T-helper 1 cell (primary cell): ENCODE data around the gene NPR1.
"Not testable (repeated sequence)": the region's sequence is repeated elsewhere in the genome, so short reads cannot be mapped to it uniquely, and the experiment has no call there.

Experiments
- DNase-seq, 5 donors: peaks; one replicate each; pipeline ENCODE4 v3.0.0-alpha.2; 2012 to 2020
- total RNA-seq, 4 donors: gene quantifications; one replicate each; lab custom pipeline; 2026; lab: John Stamatoyannopoulos, UW

The NPR1 gene
- 0 to 0.08 (median 0) reads per million in 4 donors for total RNA-seq

- peak in 1 of 5 donors; percentile 23 for DNase-seq
Measured at GRCh38 chr1:153678519-153679336, at the start of gene NPR1. Gene NPR1 (plus strand): TSS chr1:153678688. CDS start chr1:153679109, 421 bp downstream.

DNA sequence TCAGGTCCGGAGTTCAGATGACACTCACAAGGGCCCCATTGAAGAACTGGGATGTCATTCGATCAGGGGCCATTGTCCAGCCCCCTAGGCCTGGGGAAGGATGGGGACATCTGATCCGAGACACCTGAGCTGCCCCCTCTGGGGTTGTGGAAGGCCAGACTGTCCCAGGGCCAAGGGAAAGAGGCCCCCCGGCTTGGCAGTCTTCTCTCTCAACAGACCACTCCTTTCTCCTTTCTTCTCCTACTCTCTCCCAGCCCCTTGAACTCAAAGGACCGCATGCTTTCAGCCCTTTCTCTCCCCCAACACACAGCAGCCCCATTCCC is 49.2 kb upstream of the NPR1 start:
- no peak for DNase-seq

GRCh38 chr1:153629971-153630370 is 48.5 kb upstream of the NPR1 start:
- DNase-seq = no peak

GRCh38 chr1:153630384-153630783 is 48.1 kb upstream of the NPR1 start:
- no peak for DNase-seq

- no peak for DNase-seq
Measured at GRCh38 chr1:153631047-153632022, 47.2 kb upstream of the NPR1 start.

DNA sequence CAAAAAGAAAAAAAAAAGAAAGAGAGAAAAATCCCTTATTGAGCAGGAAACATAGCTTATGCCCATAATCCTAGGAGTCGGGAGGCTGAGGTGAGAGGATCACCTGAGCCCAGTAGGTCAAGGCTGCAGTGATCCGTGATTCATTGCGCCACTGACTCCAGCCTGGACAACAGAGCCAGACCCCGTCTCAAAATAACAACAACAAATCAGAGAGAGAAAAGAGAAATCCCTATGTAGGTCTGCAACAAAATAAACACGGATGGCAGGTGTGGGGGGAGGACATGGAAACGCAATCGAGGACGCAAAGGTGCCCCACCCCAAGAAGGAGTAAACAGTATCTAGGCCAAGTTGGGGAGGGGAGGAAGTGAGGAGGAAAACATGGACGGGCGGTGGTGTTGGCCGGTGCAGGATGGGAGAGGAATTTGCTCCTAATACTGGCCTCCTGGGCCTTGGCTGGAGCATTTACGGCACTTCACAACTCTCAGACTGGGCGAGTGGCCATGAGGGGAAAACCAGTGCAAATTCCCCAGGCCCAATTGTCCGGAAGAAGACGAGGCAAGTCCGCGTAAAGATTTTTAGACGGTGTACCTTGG is 45.2 kb upstream of the NPR1 start:
- DNase-seq = no peak

DNA sequence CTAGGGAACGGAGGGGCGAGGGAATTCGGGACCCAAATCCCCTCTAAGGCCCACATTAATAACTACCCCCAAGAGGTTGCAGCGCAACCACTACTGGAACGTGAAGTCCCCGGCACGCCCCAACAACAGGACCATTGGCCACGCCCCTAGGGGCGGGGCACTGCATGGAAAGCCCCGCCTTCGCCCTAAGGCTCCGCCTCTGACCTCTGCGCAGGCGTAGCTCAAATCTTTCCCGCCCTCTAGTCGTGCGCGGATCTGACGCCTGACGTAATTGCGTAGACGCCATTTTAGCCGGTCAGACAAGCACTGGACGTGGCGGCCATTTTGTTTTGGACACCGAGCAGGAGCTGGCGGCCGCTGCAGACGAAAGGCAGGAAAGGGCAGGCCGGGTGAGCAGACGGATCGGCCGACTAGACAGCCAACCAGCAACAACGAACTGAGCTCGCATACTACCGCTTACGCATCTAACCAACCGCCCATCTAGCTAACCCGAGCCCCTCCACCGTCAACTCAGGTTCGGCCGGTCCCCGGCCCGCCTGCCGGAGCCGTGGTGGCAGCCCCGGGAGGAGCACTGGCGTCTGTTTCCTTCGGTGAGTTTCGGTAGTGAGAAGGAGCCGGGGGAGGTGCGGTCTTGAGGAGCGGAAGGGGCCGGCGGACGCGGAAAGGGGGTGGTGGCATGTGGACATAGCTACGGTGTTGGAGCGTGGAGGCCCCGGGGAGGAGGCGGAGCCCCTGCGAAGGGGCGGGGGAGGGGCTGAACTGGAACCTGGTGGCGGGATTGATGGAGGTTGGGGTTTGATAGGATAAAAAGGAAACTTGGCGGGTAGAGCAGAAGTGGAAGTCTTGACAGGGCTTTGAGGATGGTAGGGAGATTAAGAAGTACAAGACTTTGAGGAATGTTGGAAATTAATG is 44.5 kb upstream of the NPR1 start, which contains the start of gene CHTOP:
TSS of gene CHTOP (plus strand) at position 313 of the 912 bp plus-strand sequence. CDS start 2,523 bp downstream, outside the sequence.
- peak; percentile 85 to 98 (median 91) for DNase-seq

- no peak for DNase-seq
Measured at GRCh38 chr1:153635872-153636271, 42.6 kb upstream of the NPR1 start.

- no peak for DNase-seq
Measured at GRCh38 chr1:153636312-153636711, 42.2 kb upstream of the NPR1 start.

DNA sequence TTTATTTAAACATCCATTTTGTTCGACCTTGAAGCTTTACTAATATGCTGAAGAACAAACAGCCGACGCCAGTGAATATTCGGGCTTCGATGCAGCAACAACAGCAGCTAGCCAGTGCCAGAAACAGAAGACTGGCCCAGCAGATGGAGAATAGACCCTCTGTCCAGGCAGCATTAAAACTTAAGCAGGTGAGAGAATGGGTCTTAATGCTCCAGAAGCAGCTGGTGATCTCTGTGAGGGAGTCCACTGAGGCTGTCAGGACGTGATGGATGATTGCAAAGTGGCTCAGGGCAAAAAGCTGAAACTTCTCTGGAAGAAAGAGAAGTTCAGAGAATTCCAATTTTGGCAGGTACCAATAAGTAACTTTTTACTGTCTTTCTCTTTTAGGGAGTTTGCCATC is 40.2 kb upstream of the NPR1 start:
- no peak for DNase-seq

- no peak for DNase-seq
Measured at GRCh38 chr1:153639280-153639679, 39.2 kb upstream of the NPR1 start.

GRCh38 chr1:153640213-153640612 is 38.3 kb upstream of the NPR1 start:
- not testable (repeated sequence) for DNase-seq

DNA sequence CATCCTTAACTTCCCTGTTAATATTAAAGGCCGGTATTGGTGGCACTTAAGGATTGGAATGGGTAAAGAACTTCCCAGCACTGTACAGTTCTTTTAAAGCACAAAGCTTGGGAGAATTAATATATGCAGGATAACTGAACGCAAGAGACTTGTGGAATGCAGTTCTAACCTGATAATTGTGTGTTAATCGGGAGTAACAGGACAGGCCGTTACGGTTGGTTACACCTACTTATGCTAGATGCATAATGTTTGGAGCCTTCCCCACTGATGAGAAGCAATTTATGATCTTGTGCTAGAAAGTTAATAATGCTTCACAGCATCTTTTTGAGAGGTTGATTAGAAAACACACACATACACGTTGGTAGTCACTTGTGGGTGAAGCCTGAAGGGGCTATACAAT is 37.6 kb upstream of the NPR1 start:
- DNase-seq = no peak

GRCh38 chr1:153642161-153642560 is 36.3 kb upstream of the NPR1 start:
- no peak for DNase-seq

DNA sequence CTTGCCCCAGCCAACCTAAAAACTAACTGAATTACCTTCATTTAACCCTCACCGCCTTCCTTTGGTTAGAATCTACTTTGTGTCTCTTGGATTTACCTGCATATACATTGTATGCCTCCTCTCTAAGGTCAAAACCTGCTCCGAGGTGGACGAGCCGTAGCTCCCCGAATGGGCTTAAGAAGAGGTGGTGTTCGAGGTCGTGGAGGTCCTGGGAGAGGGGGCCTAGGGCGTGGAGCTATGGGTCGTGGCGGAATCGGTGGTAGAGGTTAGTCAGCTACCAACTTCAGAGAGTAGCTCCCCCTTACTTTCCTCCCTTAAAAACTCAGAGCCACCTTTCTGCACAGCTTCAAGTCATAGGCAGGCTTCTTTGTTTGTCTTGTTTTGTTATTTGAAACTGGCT is 35.4 kb upstream of the NPR1 start:
- DNase-seq = no peak

DNA sequence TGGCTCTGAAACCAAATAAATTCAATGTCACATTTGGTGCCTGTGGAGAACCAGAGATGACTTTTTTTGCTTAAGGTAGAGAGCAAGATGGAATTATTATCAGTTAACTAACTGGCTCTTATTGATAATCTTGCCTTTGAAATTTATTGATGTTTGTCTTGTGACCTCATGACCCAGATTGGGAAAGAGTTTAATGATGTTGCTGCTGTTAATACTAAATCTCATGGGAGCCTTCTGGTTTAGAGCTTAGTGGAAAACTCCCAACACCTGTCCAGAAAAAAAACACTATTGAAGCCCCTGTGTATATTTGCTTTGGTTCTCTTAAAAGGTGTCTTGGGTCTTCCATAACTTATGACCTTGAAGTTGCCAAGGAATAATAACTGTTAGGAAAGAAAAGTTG is 34.7 kb upstream of the NPR1 start:
- DNase-seq = no peak

- no peak for DNase-seq
Measured at GRCh38 chr1:153646672-153647345, 31.7 kb upstream of the NPR1 start.

GRCh38 chr1:153647346-153647714 is 31.2 kb upstream of the NPR1 start:
- DNase-seq = no peak

DNA sequence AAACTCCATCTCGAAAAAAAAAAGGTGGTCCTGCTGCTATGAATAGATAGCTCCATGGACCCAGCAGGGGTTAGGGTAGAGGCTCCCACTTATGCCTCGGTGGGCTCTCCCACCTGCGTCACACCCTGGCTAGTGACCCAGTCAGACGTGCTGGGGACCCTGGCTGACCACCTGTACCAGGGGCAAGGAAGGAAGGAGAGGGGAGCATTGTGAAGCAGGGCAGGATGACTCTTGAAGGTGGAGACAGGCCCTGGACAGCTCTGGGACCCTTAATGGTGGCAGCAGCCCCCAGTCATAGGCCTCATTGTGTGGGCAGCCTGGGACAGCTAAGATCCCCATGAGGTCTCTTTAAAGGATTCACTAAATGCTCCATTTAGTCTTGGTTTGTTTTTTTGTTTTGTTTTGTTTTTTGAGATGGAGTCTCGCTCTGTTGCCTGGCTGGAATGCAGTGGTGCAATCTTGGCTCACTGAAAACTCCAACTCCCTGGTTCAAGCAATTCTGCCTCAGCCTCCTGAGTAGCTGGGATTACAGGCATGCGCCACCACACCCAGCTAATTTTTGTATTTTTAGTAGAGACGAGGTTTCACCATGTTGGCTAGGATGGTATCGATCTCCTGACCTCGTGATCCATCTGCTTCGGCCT is 30.4 kb upstream of the NPR1 start:
- DNase-seq = no peak

GRCh38 chr1:153649137-153649862 is 29.2 kb upstream of the NPR1 start:
- DNase-seq = no peak
